GM12878 (cell line): ENCODE measurements around the gene ARHGAP45. TPM values are rescaled to one million over a fixed set of nuclear protein-coding genes. Genes with fewer than 3 reads are reported as not detected.

Experiments
- BCL3 ChIP-seq: IDR thresholded peaks from 2 replicates; pipeline ENCODE4 v1.6.1; 2011; ENCODE audit warnings: borderline replicate concordance, low read depth, mild to moderate bottlenecking, moderate library complexity, low read length; ENCODE audit not compliant: insufficient read depth, poor library complexity, severe bottlenecking
- BMI1 ChIP-seq: fragments of 450-650 bp; IDR thresholded peaks from 2 replicates; pipeline ENCODE4 v1.6.1; 2016; ENCODE audit warnings: mild to moderate bottlenecking, moderate library complexity, borderline replicate concordance
- CBFB ChIP-seq: IDR thresholded peaks from 2 replicates; pipeline ENCODE4 v1.6.1; 2016; ENCODE audit warnings: antibody characterized with exemption, low read depth
- CBX5 ChIP-seq: sonication (generic); IDR thresholded peaks from 2 replicates; pipeline ENCODE4 v1.6.1; 2016; ENCODE audit warnings: low read depth, moderate library complexity, mild to moderate bottlenecking, inconsistent platforms
- CEBPB ChIP-seq, 2 experiments: fragments of 150-350 bp in 1 of 2; IDR thresholded peaks; 2 replicates each; pipeline ENCODE4 v1.6.1; 2012 to 2014; ENCODE audit warnings: low read depth in 2 of 2, low read length in 2 of 2, borderline replicate concordance in 1 of 2, inconsistent platforms in 1 of 2
- E2F4 ChIP-seq: IDR thresholded peaks from 2 replicates; pipeline ENCODE4 v1.6.1; 2012; ENCODE audit warnings: low read depth, low read length, improper control_type of control experiment
- HCFC1 ChIP-seq: fragments of 150-350 bp; IDR thresholded peaks from 2 replicates; pipeline ENCODE4 v1.6.1; 2014; ENCODE audit warnings: low read length
- HSF1 ChIP-seq: fragments of 150-350 bp; IDR thresholded peaks from 2 replicates; pipeline ENCODE4 v1.6.1; 2014; ENCODE audit warnings: mild to moderate bottlenecking, low read depth, low read length
- IKZF2 ChIP-seq, 2 experiments: fragments of 450-650 bp; IDR thresholded peaks; 2 replicates each; pipeline ENCODE4 v1.6.1; 2017; ENCODE audit warnings: mild to moderate bottlenecking in 2 of 2, moderate library complexity in 2 of 2
- RB1 ChIP-seq: fragments of 450-650 bp; formaldehyde crosslinking; IDR thresholded peaks from 2 replicates; pipeline ENCODE4 v1.6.1; 2017; ENCODE audit warnings: mild to moderate bottlenecking, borderline replicate concordance
- RELB ChIP-seq: fragments of 450-650 bp; IDR thresholded peaks from 2 replicates; pipeline ENCODE4 v1.6.1; 2017; ENCODE audit warnings: low read depth, mild to moderate bottlenecking, moderate library complexity
- SKIL ChIP-seq: fragments of 450-650 bp; IDR thresholded peaks from 2 replicates; pipeline ENCODE4 v1.6.1; 2017; ENCODE audit warnings: mild to moderate bottlenecking, low read depth, inconsistent platforms; ENCODE audit not compliant: poor library complexity, severe bottlenecking
- SMAD1 ChIP-seq: fragments of 450-650 bp; IDR thresholded peaks from 2 replicates; pipeline ENCODE4 v1.6.1; 2018; ENCODE audit warnings: mild to moderate bottlenecking, low read depth; ENCODE audit not compliant: partially characterized antibody
- STAT3 ChIP-seq: IDR thresholded peaks from 2 replicates; pipeline ENCODE4 v1.6.1; 2011; ENCODE audit warnings: low read depth, low read length, improper control_type of control experiment
- TCF7 ChIP-seq: IDR thresholded peaks from 2 replicates; pipeline ENCODE4 v1.6.1; 2014; ENCODE audit warnings: antibody characterized with exemption, borderline replicate concordance
- ZNF207 ChIP-seq: fragments of 450-650 bp; IDR thresholded peaks from 2 replicates; pipeline ENCODE4 v1.6.1; 2014; ENCODE audit warnings: antibody characterized with exemption, mild to moderate bottlenecking, borderline replicate concordance
- ZNF274 ChIP-seq: IDR thresholded peaks from one replicate; pipeline ENCODE4 v1.8.0; 2011; ENCODE audit not compliant: insufficient read length, insufficient read depth
- ZNF592 ChIP-seq: fragments of 450-650 bp; IDR thresholded peaks from 2 replicates; pipeline ENCODE4 v1.6.1; 2017; ENCODE audit warnings: mild to moderate bottlenecking, moderate library complexity
- polyA plus RNA-seq, 11 experiments: library from polyadenylated mRNA; depleted of rRNA in 4 of 11; unstranded in 6 of 11; stranded (reverse) in 5 of 11; fragments of >200 nt; fragmentation: Nextera tagmentation in 4 of 11; fragmentation: Illumina TruSeq in 1 of 11; extraction: Ambion mirVana in 4 of 11; extraction: Trizol in 1 of 11; gene quantifications; 1 replicate in 1 of 11; 2 replicates in 10 of 11; pipeline versions ENCODE4 v1.2.1 to v1.2.3, GENCODE V29; 2011 to 2016; ENCODE audit warnings: inconsistent platforms in 2 of 11, missing spikeins in 2 of 11, low read depth in 1 of 11
- total RNA-seq, 4 experiments: library from RNA; depleted of rRNA in 3 of 4; stranded (reverse); fragments of >200 nt in 3 of 4; fragmentation: Illumina TruSeq in 1 of 4; extraction: Trizol in 1 of 4; gene quantifications; 2 replicates each; pipeline versions ENCODE4 v1.2.1 to v1.2.3, GENCODE V29; 2013 to 2021

The ARHGAP45 gene
- total and polyA plus RNA-seq, 10 of the 15 experiments (the other 5 are each of a cell fraction or from before 2014, with no cell fraction given) = 1.4 to 151 (median 59.9) TPM

- TF ChIP-seq CBFB (no peak), CBX5 (no peak), IKZF2 (IDR thresholded peaks at IDR 0.05) (no peak), BCL3 (no peak), SKIL (no peak), CEBPB (IDR thresholded peaks at IDR 0.05; ENCODE audit: borderline replicate concordance in 1 of 2, low read depth in 2 of 2, low read length in 2 of 2) (no peak), STAT3 (no peak), SMAD1 (no peak), HSF1 (no peak), ZNF207 (no peak), E2F4 (peak; percentile 68), RB1 (peak; percentile 72; the same call in 1 of the 2 replicates), HCFC1 (no peak), BMI1 (no peak), RELB (no peak), ZNF274 (no peak), ZNF592 (no peak), TCF7 (no peak)
These were observed 66.5 kb downstream of the ARHGAP45 start (continued) for GRCh38 chr19:1133471-1133929.
